Measurements from ENCODE around the gene ACOT7.

GRCh38 chr1:6279613-6280383, 113.8 kb downstream of the ACOT7 start:
- TF ChIP-seq EP300 (IDR thresholded peaks at IDR 0.05; ENCODE audit: borderline replicate concordance): no peak
- no peak for TF ChIP-seq TEAD4 (IDR thresholded peaks at IDR 0.05)
- no peak for TF ChIP-seq TAF1 (IDR thresholded peaks at IDR 0.05; ENCODE audit: low read depth)
- no peak for TF ChIP-seq CREB1 (IDR thresholded peaks at IDR 0.05; ENCODE audit: low read depth)
